ENCODE data around the gene TEKT2.

DNA sequence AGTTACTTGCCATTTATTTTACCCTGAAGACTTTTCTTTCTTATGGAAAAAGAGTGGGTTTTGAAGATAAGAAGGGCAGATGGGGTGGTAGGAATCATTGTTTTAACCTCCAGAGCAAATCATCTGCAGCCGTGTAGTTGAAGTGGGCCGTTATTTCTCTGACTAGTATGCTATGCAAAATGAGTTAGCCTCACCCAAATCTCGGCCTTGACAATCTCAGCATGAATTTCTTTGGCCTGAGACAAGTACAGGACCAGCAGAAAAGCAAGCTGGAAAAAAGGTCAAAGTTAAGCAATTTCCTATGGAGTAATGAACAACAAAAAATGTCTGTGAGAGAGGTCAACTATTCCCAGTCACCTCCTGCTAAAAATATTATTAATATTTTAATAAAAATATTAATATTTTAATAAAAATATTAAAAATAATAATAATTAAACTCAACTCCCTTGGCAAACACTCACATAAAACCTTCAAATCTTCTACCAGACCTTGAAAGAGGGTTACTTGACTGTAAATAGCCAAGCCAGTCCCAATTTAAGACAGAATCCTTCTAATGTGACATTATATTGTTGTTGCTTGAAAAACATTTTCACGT is 6.8 kb upstream of the TEKT2 start:
- TF ChIP-seq EP300 (IDR thresholded peaks at IDR 0.05) = no peak
- no peak for TF ChIP-seq POLR2A (IDR thresholded peaks at IDR 0.05; ENCODE audit: low read length)
- TF ChIP-seq MYC (IDR thresholded peaks at IDR 0.05; ENCODE audit: borderline replicate concordance, low read length) = no peak
